K562 (cell line): Measurements from ENCODE around the gene LGALS7. TPM values are rescaled to one million over a fixed set of nuclear protein-coding genes. Genes with fewer than 3 reads are reported as not detected.

Experiments
- ATAC-seq: fragments of 200-7000 bp; cut with Tn5 transposase; 3 replicates; pipeline ENCODE4 v1.9.1; 2020; ENCODE audit warnings: moderate library complexity
- BruUV-seq: library from RNA; stranded (reverse); fragments of 400-500 nt; replicated peaks from 2 replicates; lab custom pipeline; 2021; lab: Mats Ljungman, UMichigan
- CTCF ChIA-PET: fragments of 300-600 bp; formaldehyde crosslinking; extraction: SDS; loops from one replicate; lab custom pipeline; 2021; ENCODE audit warnings: low intra/inter-chr PET ratio; lab: Yijun Ruan, JAX
- POLR2A ChIA-PET: fragments of 300-600, 350-650 bp; sonication (Branson Sonifier 250); formaldehyde crosslinking; extraction: SDS; loops from one replicate; lab custom pipeline; 2021; ENCODE audit warnings: antibody characterized with exemption, inconsistent platforms; lab: Yijun Ruan, JAX
- DNase-seq, 4 experiments: peaks; one replicate each; pipeline versions ENCODE4 v3.0.0 to v3.0.0-alpha.2; 2011 to 2018; ENCODE audit warnings: low spot score in 3 of 4, mixed read lengths in 3 of 4; ENCODE audit errors: extremely low read depth in 1 of 4
- FAIRE-seq: peaks from 2 replicates; lab custom pipeline; 2011; peaks lifted over from hg19 to GRCh38; lab: Jason Lieb, UNC
- H2AFZ ChIP-seq: 2 replicates; pipeline ENCODE4 v1.6.0; 2011; ENCODE audit warnings: low read depth, low read length, control low read depth, inconsistent platforms
- H3K27ac ChIP-seq: fragments of 200-600 bp; 3 replicates; pipeline ENCODE4 v1.8.0; 2011; ENCODE audit warnings: low read depth, mild to moderate bottlenecking, control low read depth, inconsistent platforms, low read length, moderate library complexity, mixed read lengths; ENCODE audit errors: extremely low read depth
- H3K27me3 ChIP-seq, 2 experiments: fragments of 300-600 bp in 1 of 2; 2 replicates in 1 of 2; 3 replicates in 1 of 2; pipeline versions ENCODE4 v1.6.0 to v1.8.0; 2011; ENCODE audit warnings: inconsistent platforms in 2 of 2, low read length in 2 of 2, mild to moderate bottlenecking in 1 of 2, mixed read lengths in 1 of 2, moderate library complexity in 1 of 2; ENCODE audit not compliant: control insufficient read depth in 2 of 2, insufficient read depth in 2 of 2
- H3K36me3 ChIP-seq: fragments of 300-600 bp; 3 replicates; pipeline ENCODE4 v1.8.0; 2011; ENCODE audit warnings: mild to moderate bottlenecking, low read length, inconsistent platforms; ENCODE audit not compliant: control insufficient read depth, insufficient read depth
- H3K4me1 ChIP-seq, 2 experiments: fragments of 200-600 bp in 1 of 2; replicated peaks in 1 of 2; 2 replicates in 1 of 2; 3 replicates in 1 of 2; pipeline versions ENCODE4 v1.5.1 to v1.8.0; 2011; ENCODE audit warnings: inconsistent platforms in 2 of 2, low read length in 2 of 2, mild to moderate bottlenecking in 1 of 2, mixed read lengths in 1 of 2, moderate library complexity in 1 of 2; ENCODE audit not compliant: control insufficient read depth in 2 of 2, insufficient read depth in 2 of 2
- H3K4me2 ChIP-seq: 2 replicates; pipeline ENCODE4 v1.6.1; 2011; ENCODE audit warnings: low read length, control low read depth, inconsistent platforms, mixed read lengths; ENCODE audit not compliant: insufficient read depth
- H3K4me3 ChIP-seq: fragments of 200-600 bp; sonication (generic), shearing (Covaris generic); 2 replicates; pipeline ENCODE4 v1.5.1; 2016; ENCODE audit warnings: control low read depth, inconsistent platforms
- H3K79me2 ChIP-seq: fragments of 200-600 bp; 3 replicates; pipeline ENCODE4 v1.8.0; 2011; ENCODE audit warnings: low read length, inconsistent platforms; ENCODE audit not compliant: control insufficient read depth, insufficient read depth
- H3K9ac ChIP-seq, 2 experiments: 2 replicates each; pipeline versions ENCODE4 v1.6.0 to v1.6.1; 2011; ENCODE audit warnings: low read depth in 2 of 2, low read length in 2 of 2, control low read depth in 1 of 2, inconsistent platforms in 1 of 2, mild to moderate bottlenecking in 1 of 2, mixed read lengths in 1 of 2; ENCODE audit not compliant: insufficient read depth in 1 of 2
- H3K9me1 ChIP-seq: one replicate; pipeline ENCODE4 v1.6.0; 2011; ENCODE audit warnings: inconsistent platforms, mild to moderate bottlenecking, low read length, moderate library complexity; ENCODE audit not compliant: control insufficient read depth, insufficient read depth
- H3K9me3 ChIP-seq: replicated peaks from 2 replicates; pipeline ENCODE4 v1.5.1; 2011; ENCODE audit warnings: low read depth, low read length, inconsistent platforms; ENCODE audit not compliant: control insufficient read depth, insufficient read depth
- H4K20me1 ChIP-seq: replicated peaks from 2 replicates; pipeline ENCODE4 v1.6.1; 2011; ENCODE audit warnings: low read length, inconsistent platforms, mixed read lengths; ENCODE audit not compliant: control insufficient read depth, insufficient read depth
- ZFX ChIP-seq: sonication (generic); formaldehyde crosslinking; IDR thresholded peaks from 2 replicates; pipeline ENCODE4 v1.8.0; 2022; ENCODE audit warnings: mild to moderate bottlenecking, missing genetic modification reagents, moderate library complexity
- WGBS: fragments of 100-300 bp; shearing (Covaris generic); methylation state at CpG from one replicate; pipeline ENCODE4 v1.1.6; 2016; ENCODE audit warnings: low coverage, mixed read lengths; ENCODE audit not compliant: insufficient coverage; ENCODE audit errors: missing lambda C conversion rate; 5-methylcytosine and 5-hydroxymethylcytosine counted together
- in situ Hi-C: fragments of 300-500 bp; cut with MboI; formaldehyde crosslinking; loops from 4 replicates; pipeline ENCODE4 v1.15.0; 2018; ENCODE audit warnings: inconsistent platforms, mixed read lengths
- intact Hi-C: fragments of 100-400 bp; cut with micrococcal nuclease; formaldehyde crosslinking; loops from 2 replicates; pipeline ENCODE4 v1.14.2; 2022
- polyA plus RNA-seq, 8 experiments: library from polyadenylated mRNA; depleted of rRNA in 4 of 8; stranded (reverse) in 5 of 8; unstranded in 3 of 8; fragments of >200 nt; fragmentation: Nextera tagmentation in 2 of 8; fragmentation: Illumina TruSeq in 1 of 8; extraction: Ambion mirVana in 2 of 8; extraction: Trizol in 1 of 8; gene quantifications; 2 replicates each; pipeline versions ENCODE4 v1.2.1 to v1.2.3, GENCODE V29; 2011 to 2014; ENCODE audit warnings: inconsistent platforms in 1 of 8, missing spikeins in 1 of 8
- total RNA-seq, 7 experiments: library from RNA; depleted of rRNA in 6 of 7; stranded (reverse); fragments of >200 nt in 6 of 7; fragmentation: Illumina TruSeq in 2 of 7; extraction: Trizol in 2 of 7; gene quantifications; 2 replicates each; pipeline versions ENCODE4 v1.2.1 to v1.2.3, GENCODE V29; 2011 to 2021; ENCODE audit warnings: low replicate concordance in 1 of 7
- TF ChIP-seq, protein P1 (sequence below): fragments of 450-650 bp; IDR thresholded peaks from 2 replicates; pipeline ENCODE4 v1.6.1; 2014; ENCODE audit warnings: low read depth, mild to moderate bottlenecking, moderate library complexity, borderline replicate concordance

Gene LGALS7
- total and polyA plus RNA-seq, 9 of the 15 experiments (the other 6 are each of a cell fraction or from before 2014, with no cell fraction given): not detected

DNA sequence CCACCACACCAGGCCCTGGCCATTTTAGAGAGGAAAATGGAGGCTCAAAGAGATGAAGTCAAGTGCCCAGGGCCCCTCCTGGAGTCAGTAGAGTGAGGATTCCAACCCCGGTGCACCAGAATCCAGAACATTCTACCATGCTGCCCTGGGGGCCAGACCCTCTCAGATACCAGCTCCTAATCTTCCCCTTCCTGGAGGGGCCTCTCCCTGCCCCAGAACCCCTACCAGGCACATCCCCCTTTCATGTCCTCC is 40.1 kb downstream of the LGALS7 start:
- peaks cover 8% of the 10 kb centered on the region; the same call in 1 of the 3 replicates for H3K79me2 ChIP-seq
- 0 out of 2 replicates have a peak, but pooled peaks cover 3% of the 10 kb centered on the region for H4K20me1 ChIP-seq
- H3K9me3 ChIP-seq: no peaks in the 10 kb centered on the region
- no peak overlapping the region for H2AFZ ChIP-seq
- TF ChIP-seq ZFX (CRISPR knock-in tag): 0 out of 2 replicates have a peak, but pooled peaks have one; percentile 11
- TF ChIP-seq, protein P1, sequence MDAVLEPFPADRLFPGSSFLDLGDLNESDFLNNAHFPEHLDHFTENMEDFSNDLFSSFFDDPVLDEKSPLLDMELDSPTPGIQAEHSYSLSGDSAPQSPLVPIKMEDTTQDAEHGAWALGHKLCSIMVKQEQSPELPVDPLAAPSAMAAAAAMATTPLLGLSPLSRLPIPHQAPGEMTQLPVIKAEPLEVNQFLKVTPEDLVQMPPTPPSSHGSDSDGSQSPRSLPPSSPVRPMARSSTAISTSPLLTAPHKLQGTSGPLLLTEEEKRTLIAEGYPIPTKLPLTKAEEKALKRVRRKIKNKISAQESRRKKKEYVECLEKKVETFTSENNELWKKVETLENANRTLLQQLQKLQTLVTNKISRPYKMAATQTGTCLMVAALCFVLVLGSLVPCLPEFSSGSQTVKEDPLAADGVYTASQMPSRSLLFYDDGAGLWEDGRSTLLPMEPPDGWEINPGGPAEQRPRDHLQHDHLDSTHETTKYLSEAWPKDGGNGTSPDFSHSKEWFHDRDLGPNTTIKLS: no peak
- TF ChIP-seq, all 486 proteins: peak for 1
- DNase-seq (no peak), ATAC-seq (no peak), FAIRE-seq (no peak)
- POLR2A ChIA-PET: interaction anchor here (0.5 to 1.6 kb wide), 12 partner anchors 10 to 1837 kb away, joined by 3 to 8 read pairs (median 3); partner anchors contain the start of genes ACTN4 and HNRNPL
- H3K36me3 ChIP-seq: peaks cover 37% of the 10 kb centered on the region; the same call in 2 of the 3 replicates
- in situ Hi-C loops: no loop called here
- no peaks in the 10 kb centered on the region for H3K9me1 ChIP-seq
- H3K27me3 ChIP-seq: no peaks in the 10 kb centered on the region
- 100% methylated on average over 1 of the region's 1 CpG for WGBS
- CTCF ChIA-PET: no interaction called here
- H3K4me3 ChIP-seq: no peak overlapping the region
- peak overlapping the region; percentile 26; the same call in 1 of the 3 replicates for H3K27ac ChIP-seq
- H3K9ac ChIP-seq: peak overlapping the region in 1 of 2 experiments; percentile 46; a peak in 1 of 4 replicates
- H3K4me2 ChIP-seq: no peak overlapping the region
- intact Hi-C loops: loop anchor here (10.0 kb wide), 2 partner anchors 188 to 202 kb away; partner anchors contain the start of genes MRPS12 and SARS2
- H3K4me1 ChIP-seq: peaks cover 22 to 65% of the 10 kb centered on the region in 2 experiments
- no TSS peak for BruUV-seq
